ENCODE measurements around the gene AGL.
A peak's percentile ranks its signal among the peaks of the same experiment; 100 is the strongest.
"Not testable (repeated sequence)": the region's sequence is repeated elsewhere in the genome, so short reads cannot be mapped to it uniquely, and the experiment has no call there.

AGL gene

GRCh38 chr1:99849413-99849743 lies 783 bp upstream of the AGL start:
- no peaks in the 10 kb centered on the region for H3K9me3 ChIP-seq

GRCh38 chr1:99850459-99851291 lies 514 bp downstream of the AGL start:
- peaks cover 0 to 33% (median 4%) of the 10 kb centered on the region in 4 donors for H3K4me1 ChIP-seq
- H3K9me3 ChIP-seq, result no peaks in the 10 kb centered on the region
- H3K36me3 ChIP-seq, result peaks cover 0 to 10% (median 0%) of the 10 kb centered on the region in 3 donors
- H3K4me3 ChIP-seq, result peak overlapping the region; percentile 71 to 97
- no peak for TF ChIP-seq CTCF (IDR thresholded peaks at IDR 0.05)
- peak overlapping the region; percentile 84 to 94 for H3K27ac ChIP-seq
- intact Hi-C loops (cut with DNase I; ENCODE audit: low total_unique reads), result no loop called here
- no peak for DNase-seq
- H3K27me3 ChIP-seq, result no peaks in the 10 kb centered on the region

More at GRCh38 chr1:99849413-99849743, 783 bp upstream of the AGL start:
- intact Hi-C loops (cut with DNase I; ENCODE audit: low total_unique reads), result no loop called here
- DNase-seq, result no peak
- H3K27me3 ChIP-seq, result no peaks in the 10 kb centered on the region
- H3K27ac ChIP-seq, result peak overlapping the region; percentile 84 to 94
- no peak for TF ChIP-seq CTCF (IDR thresholded peaks at IDR 0.05)
- H3K4me3 ChIP-seq, result peak overlapping the region; percentile 71 to 97
- H3K4me1 ChIP-seq, result peaks cover 0 to 33% (median 4%) of the 10 kb centered on the region in 4 donors
- H3K36me3 ChIP-seq, result peaks cover 0 to 5% (median 0%) of the 10 kb centered on the region in 3 donors

GRCh38 chr1:99851850-99852454 lies 1.8 kb downstream of the AGL start:
- intact Hi-C loops (cut with DNase I; ENCODE audit: low total_unique reads), result no loop called here
- no peaks in the 10 kb centered on the region for H3K9me3 ChIP-seq
- peaks cover 0 to 33% (median 4%) of the 10 kb centered on the region in 4 donors for H3K4me1 ChIP-seq
- DNase-seq, result no peak
- no peaks in the 10 kb centered on the region for H3K27me3 ChIP-seq
- H3K4me3 ChIP-seq, result peak overlapping the region in 1 of 2 donors; percentile 2
- H3K36me3 ChIP-seq, result peaks cover 0 to 16% (median 0%) of the 10 kb centered on the region in 3 donors
- H3K27ac ChIP-seq, result peak overlapping the region in 1 of 2 donors; percentile 23
- TF ChIP-seq CTCF (IDR thresholded peaks at IDR 0.05), result no peak

GRCh38 chr1:99852648-99853047 lies 2.5 kb downstream of the AGL start:
- peaks cover 0 to 33% (median 4%) of the 10 kb centered on the region in 4 donors for H3K4me1 ChIP-seq
- TF ChIP-seq CTCF (IDR thresholded peaks at IDR 0.05), result no peak
- no peaks in the 10 kb centered on the region for H3K27me3 ChIP-seq
- peaks cover 0 to 21% (median 0%) of the 10 kb centered on the region in 3 donors for H3K36me3 ChIP-seq
- no peaks in the 10 kb centered on the region for H3K9me3 ChIP-seq
- intact Hi-C loops (cut with DNase I; ENCODE audit: low total_unique reads), result no loop called here
- no peak for DNase-seq
- no peak overlapping the region for H3K4me3 ChIP-seq
- no peak overlapping the region for H3K27ac ChIP-seq

GRCh38 chr1:99855914-99856450 lies 5.8 kb downstream of the AGL start:
- intact Hi-C loops (cut with DNase I; ENCODE audit: low total_unique reads), result no loop called here
- Histone ChIP-seq H3K27ac (no peak overlapping the region), H3K36me3 (peaks cover 0 to 29% (median 4%) of the 10 kb centered on the region in 3 donors), H3K4me3 (no peak overlapping the region), H3K4me1 (peaks cover 0 to 26% (median 4%) of the 10 kb centered on the region in 4 donors), H3K27me3 (no peaks in the 10 kb centered on the region), H3K9me3 (no peaks in the 10 kb centered on the region)
- no peak for TF ChIP-seq CTCF (IDR thresholded peaks at IDR 0.05)
- no peak for DNase-seq

- H3K27me3 ChIP-seq; intact Hi-C loops (cut with DNase I; ENCODE audit: low total_unique reads); H3K9me3 ChIP-seq; H3K4me3 ChIP-seq; DNase-seq; H3K27ac ChIP-seq: not testable (repeated sequence)
- Histone ChIP-seq H3K36me3 (peaks cover 0 to 31% (median 5%) of the 10 kb centered on the region in 3 donors), H3K4me1 (peaks cover 0 to 15% (median 3%) of the 10 kb centered on the region in 4 donors)
These were observed 6.9 kb downstream of the AGL start for GRCh38 chr1:99857041-99857440.

Measured in tibial artery (tissue), 4 donors.